ENCODE results near the gene SARDH.

GRCh38 chr9:133693703-133694529 lies 44.2 kb downstream of the SARDH start:
- no peak for TF ChIP-seq EZH2 (IDR thresholded peaks at IDR 0.05; ENCODE audit: borderline replicate concordance, insufficient read depth, low read depth, low read length, poor library complexity, severe bottlenecking)
- TF ChIP-seq, protein P1, sequence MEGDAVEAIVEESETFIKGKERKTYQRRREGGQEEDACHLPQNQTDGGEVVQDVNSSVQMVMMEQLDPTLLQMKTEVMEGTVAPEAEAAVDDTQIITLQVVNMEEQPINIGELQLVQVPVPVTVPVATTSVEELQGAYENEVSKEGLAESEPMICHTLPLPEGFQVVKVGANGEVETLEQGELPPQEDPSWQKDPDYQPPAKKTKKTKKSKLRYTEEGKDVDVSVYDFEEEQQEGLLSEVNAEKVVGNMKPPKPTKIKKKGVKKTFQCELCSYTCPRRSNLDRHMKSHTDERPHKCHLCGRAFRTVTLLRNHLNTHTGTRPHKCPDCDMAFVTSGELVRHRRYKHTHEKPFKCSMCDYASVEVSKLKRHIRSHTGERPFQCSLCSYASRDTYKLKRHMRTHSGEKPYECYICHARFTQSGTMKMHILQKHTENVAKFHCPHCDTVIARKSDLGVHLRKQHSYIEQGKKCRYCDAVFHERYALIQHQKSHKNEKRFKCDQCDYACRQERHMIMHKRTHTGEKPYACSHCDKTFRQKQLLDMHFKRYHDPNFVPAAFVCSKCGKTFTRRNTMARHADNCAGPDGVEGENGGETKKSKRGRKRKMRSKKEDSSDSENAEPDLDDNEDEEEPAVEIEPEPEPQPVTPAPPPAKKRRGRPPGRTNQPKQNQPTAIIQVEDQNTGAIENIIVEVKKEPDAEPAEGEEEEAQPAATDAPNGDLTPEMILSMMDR (IDR thresholded peaks at IDR 0.05) = no peak
